ENCODE results near the gene ENOX1.

ENOX1 gene

GRCh38 chr13:43737392-43737923, 49.3 kb downstream of the ENOX1 start:
- DNase-seq, result no peak

- DNase-seq, result no peak
Observed at GRCh38 chr13:43732726-43733125, 54.0 kb downstream of the ENOX1 start.

DNA sequence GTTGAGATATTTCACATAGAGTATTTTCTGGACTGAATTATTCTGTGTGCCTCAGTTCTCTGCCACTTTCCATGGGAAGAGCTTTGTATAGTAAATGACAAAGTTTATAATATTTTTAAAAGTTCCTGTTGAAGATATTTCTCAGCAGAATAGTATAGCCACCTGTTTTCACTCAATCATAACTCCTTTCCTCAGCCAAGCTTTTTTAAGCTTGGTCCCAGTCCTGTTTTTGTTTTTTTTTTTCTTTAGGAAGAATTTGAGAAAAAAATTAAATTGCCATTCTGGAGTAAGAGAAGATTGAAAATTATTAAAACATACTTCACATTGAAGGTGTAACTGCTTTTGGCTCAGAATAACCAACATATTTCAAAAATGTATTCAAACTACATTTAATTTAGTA, 55.5 kb downstream of the ENOX1 start:
- no peak for DNase-seq

DNA sequence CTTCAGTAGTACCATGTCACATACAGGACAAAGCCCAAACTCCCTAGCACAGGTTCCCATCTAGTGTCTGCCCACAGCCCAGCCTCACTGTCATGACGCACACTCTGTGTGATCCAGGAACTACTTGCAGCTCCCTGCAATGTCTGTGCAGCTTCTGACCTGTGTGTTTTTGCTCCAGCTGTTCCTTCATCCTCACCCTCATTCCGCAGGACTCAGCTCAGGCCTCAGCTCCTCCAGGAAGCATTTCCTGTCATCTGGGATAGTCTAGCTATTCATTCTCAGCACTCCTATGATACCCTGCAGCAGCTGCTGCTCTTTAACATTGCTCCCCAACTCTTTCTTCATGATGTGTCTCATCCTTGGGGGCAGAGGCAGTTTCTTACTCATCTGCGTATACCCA, 56.1 kb downstream of the ENOX1 start:
- no peak for DNase-seq

DNA sequence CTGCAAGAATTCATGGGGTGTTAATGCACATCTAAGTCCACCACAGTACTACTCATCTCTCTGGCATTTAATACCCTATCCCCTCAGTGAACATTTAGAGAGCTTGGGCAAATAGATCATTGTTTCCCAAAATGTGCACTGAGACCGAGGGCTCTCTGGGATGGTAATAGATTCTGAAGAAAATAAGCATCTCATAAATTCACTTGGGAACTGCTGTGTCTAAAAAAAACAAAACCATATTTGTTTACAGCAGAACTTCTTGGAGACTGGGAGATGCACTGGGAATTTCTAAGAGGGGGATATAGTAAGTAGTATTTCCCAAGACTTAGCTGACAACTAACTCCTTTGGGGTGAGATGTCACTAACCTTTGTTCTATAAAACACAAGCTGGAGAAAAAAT, 58.4 kb downstream of the ENOX1 start:
- DNase-seq, result no peak

DNA sequence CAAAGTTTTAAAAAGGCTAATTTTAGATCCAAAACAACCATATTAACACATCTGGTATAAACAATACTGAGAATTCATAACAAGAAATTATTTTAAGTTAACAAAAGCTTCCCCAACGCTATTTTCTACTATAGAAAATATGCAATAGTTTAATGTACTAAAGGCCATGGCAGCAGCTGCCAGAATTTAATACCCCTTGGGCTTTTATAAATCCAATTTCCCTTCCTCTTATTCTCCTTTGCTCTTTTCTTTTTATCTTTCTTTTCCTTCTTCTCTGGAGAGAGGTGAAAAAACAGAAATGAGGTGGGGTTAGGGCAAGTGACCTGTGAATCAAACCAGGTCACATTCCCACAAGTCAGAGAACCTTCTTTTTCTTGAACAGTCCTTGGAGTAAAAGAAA, 58.9 kb downstream of the ENOX1 start:
- no peak for DNase-seq

GRCh38 chr13:43725460-43725859, 61.3 kb downstream of the ENOX1 start:
- no peak for DNase-seq

DNA sequence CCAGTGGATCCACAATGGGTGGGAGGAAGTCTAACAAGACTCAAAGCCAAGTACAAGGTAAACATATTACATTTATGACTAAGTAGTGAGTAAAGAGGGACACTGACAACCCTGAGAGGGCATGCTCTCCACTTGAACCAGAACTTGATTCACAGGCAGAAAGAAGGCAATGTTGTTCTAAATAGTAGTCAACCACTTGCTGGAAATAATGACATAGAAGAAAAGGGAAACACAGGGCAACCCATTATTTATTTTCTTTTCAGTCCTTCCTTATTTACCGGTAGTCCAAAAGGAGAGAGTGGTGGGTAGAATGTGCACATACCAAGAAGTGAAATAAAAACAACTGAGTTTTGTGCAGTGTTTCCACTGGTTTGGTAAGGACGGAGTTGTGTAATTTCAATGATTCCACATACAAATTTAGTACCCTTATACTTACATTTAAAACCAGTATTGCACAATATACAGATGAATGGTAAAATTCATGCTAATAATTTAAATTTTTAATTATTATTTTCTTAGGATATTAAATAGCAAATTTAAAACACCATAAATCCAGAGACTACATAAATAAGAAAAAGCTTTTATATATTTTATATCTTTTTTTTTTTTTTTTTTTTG, 65.9 kb downstream of the ENOX1 start:
- DNase-seq, result no peak

DNA sequence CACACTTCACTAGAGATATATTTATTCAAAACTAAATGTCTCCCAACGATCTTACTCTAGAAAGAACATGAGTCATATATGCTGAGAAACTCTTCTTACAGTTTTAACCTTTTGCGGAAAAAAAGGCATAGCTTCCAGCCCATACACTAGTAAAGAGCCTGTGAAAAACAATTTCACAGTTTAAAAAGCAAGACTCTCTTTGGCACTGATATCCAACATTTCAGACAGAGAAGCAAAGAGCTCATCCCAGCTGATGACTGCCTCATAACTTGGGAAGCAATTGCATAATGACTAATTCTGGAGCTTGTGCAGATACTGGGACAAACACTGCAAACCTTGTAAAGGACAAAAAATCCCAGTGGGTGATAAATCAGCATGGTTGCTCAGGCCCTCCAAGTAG, 88.0 kb downstream of the ENOX1 start:
- DNase-seq, result no peak

DNA sequence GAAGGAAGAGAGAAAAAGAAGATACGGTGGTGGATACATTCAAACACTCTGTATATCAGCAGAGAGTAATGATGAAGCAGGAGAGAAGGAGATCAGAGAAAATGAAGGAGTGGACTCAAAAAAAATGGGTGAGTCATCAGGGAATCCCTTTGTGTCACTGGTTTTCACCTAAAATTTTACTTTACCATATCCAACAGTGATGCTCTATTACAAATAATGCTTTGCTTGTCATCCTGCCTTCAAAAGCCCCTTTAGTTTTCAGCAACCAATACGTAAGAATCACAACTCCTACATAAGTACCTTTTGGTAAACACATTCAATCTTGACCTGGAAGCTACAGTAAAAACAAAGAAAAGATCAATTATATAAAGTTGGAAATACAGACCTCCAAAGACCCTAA, 88.8 kb downstream of the ENOX1 start:
- DNase-seq, result no peak

- DNase-seq, result no peak
Observed at GRCh38 chr13:43697323-43697722, 89.4 kb downstream of the ENOX1 start.

DNA sequence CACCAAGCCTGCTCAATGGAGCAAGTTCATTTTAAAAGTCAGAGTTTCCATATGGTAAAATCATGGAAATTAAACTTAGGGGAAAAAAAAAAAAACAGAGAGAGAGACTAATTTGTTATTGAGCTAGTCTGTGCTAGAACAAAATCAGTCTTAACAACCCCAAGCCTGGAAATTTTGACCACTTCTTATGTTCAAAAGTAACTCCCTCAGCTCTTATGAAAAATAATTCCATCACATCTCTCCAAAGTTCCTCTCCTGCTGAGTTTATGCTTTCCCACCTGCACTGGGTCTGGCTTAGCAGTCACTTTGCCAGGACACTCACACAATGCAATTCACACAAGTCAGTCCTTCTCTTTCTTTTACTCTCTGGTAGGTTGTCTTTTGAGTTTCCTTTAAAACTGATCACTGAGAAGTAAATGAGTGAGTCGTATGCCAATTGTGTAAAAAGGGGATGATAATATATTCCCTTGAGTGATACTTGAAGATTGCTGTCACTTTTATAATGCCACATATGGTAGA, 92.6 kb downstream of the ENOX1 start:
- no peak for DNase-seq

GRCh38 chr13:43693639-43694038, 93.1 kb downstream of the ENOX1 start:
- no peak for DNase-seq

GRCh38 chr13:43688227-43688907, 98.4 kb downstream of the ENOX1 start:
- DNase-seq, result no peak

DNA sequence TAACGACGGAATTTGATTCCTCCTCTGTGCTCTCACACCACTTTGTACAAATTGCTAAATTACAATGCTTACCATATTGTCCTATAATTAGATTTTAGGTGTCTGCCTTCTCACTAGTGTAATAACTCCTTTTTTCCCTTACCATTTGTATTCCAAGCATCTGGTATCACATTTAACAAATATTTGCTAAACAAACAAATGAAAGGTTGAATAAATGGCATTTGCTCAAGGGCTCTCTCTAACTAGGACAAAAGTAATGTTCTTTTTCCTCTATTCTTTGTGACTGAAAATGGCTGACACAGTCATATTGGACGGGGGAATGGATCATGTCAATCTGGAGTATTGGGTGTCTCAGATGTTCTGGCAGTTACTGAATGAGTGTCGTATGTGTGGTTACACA, 99.7 kb downstream of the ENOX1 start:
- no peak for DNase-seq

DNA sequence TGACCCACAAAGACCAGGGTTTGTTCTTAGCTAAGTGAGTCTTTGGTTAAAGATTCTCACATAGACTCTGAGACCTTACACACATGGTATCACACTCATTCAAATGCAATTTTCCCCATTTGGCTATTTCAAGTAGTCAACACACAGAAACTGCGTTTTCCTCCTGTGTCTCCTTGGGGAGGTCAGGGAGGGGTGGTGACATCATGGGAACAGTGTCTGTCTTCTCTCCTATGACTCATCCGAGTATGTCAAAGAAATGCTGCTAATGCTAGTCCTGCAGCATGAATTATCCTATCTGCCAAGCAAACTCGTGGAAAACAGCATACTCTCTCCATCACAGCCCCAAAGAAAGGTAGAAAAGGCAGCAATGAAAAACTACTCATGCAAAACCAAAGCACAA, 100.2 kb downstream of the ENOX1 start:
- no peak for DNase-seq

GRCh38 chr13:43684963-43685725, 101.6 kb downstream of the ENOX1 start:
- DNase-seq, result no peak

- DNase-seq, result no peak
Observed at GRCh38 chr13:43682701-43683100, 104.1 kb downstream of the ENOX1 start.

- no peak for DNase-seq
Observed at GRCh38 chr13:43676320-43676719, 110.5 kb downstream of the ENOX1 start.

DNA sequence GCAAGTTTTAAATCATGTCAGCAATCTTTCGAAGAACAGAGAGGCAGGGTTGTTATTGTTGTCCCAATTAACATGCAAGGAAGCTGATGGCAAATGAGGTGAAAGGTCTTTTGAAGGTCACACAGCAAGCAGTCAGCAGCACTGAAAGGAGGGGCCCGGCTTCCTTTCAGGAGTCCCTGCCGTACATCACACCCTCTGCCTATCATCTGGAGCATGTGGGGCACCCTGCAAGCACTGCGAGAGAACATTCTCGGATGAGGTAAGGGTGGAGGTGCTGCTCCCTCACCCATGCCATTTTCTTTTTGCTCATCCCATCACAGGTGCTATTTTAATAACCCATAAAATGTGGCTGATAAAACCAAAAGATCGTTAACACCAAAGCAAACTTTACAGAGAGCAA, 111.2 kb downstream of the ENOX1 start:
- no peak for DNase-seq

DNA sequence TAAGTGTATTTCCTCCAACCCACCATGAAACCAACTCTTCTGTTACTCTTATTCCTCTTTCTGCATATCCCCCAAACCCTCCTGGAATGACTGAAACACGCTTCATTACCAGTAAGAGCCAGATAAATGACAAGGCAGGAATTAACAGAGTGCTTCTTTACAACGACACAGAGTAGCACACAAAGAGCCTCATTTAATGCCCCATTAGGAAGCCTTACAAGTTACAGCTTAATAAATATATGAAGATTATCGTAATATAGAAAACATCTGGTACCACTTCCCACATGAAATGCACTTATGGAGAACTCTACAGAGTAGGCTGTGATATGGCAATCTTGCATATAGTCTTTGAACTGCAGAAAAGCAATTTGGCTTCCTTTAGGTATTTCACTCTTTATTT, 116.8 kb downstream of the ENOX1 start:
- DNase-seq, result no peak

- DNase-seq, result no peak
Observed at GRCh38 chr13:43669101-43669500, 117.7 kb downstream of the ENOX1 start.

GRCh38 chr13:43666403-43666802, 120.4 kb downstream of the ENOX1 start:
- DNase-seq, result no peak

GRCh38 chr13:43665388-43665787, 121.4 kb downstream of the ENOX1 start:
- no peak for DNase-seq
